Measurements from ENCODE around the gene SLC38A11. TPM values are rescaled to one million over a fixed set of nuclear protein-coding genes. Genes with fewer than 3 reads are reported as not detected.

Gene SLC38A11
- polyA plus RNA-seq, 1 of the 3 experiments (the other 2 are of a cell fraction), result not detected

- TF ChIP-seq, protein P1, sequence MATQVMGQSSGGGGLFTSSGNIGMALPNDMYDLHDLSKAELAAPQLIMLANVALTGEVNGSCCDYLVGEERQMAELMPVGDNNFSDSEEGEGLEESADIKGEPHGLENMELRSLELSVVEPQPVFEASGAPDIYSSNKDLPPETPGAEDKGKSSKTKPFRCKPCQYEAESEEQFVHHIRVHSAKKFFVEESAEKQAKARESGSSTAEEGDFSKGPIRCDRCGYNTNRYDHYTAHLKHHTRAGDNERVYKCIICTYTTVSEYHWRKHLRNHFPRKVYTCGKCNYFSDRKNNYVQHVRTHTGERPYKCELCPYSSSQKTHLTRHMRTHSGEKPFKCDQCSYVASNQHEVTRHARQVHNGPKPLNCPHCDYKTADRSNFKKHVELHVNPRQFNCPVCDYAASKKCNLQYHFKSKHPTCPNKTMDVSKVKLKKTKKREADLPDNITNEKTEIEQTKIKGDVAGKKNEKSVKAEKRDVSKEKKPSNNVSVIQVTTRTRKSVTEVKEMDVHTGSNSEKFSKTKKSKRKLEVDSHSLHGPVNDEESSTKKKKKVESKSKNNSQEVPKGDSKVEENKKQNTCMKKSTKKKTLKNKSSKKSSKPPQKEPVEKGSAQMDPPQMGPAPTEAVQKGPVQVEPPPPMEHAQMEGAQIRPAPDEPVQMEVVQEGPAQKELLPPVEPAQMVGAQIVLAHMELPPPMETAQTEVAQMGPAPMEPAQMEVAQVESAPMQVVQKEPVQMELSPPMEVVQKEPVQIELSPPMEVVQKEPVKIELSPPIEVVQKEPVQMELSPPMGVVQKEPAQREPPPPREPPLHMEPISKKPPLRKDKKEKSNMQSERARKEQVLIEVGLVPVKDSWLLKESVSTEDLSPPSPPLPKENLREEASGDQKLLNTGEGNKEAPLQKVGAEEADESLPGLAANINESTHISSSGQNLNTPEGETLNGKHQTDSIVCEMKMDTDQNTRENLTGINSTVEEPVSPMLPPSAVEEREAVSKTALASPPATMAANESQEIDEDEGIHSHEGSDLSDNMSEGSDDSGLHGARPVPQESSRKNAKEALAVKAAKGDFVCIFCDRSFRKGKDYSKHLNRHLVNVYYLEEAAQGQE (IDR thresholded peaks at IDR 0.05; ENCODE audit: low read depth, low read length), result no peak
- no peak for TF ChIP-seq EP300 (IDR thresholded peaks at IDR 0.05; ENCODE audit: borderline replicate concordance in 1 of 2, low read depth in 1 of 2, low read length in 1 of 2)
- TF ChIP-seq, protein P2, sequence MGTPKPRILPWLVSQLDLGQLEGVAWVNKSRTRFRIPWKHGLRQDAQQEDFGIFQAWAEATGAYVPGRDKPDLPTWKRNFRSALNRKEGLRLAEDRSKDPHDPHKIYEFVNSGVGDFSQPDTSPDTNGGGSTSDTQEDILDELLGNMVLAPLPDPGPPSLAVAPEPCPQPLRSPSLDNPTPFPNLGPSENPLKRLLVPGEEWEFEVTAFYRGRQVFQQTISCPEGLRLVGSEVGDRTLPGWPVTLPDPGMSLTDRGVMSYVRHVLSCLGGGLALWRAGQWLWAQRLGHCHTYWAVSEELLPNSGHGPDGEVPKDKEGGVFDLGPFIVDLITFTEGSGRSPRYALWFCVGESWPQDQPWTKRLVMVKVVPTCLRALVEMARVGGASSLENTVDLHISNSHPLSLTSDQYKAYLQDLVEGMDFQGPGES (IDR thresholded peaks at IDR 0.05; ENCODE audit: low read depth, low read length), result no peak
- no peak for TF ChIP-seq JUND (IDR thresholded peaks at IDR 0.05)
These were observed 27.1 kb downstream of the SLC38A11 start (continued) for GRCh38 chr2:164928101-164928673.

DNA sequence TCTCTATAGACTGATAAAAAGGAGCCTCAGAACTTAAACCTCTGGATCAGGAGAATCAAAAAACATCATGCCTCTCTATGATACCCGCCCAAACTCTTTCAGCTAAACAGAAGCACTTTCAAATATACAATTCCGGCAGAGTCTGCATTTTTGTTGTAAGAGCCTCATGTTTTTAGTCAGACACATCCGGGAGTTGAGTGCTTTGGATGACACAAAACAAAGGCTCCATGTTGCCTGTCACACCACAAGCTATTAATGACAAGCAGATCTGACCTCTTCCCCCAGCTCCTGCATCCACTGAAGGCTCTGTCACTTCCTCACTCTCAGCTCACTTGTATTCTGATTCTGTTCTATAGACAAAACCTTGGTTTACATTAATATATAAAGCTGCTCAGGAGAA, 33.2 kb downstream of the SLC38A11 start:
- 85% methylated on average over 3 of the region's 3 CpGs for WGBS (ENCODE audit: low lambda C conversion rate)
- Histone ChIP-seq H3K27me3 (ENCODE audit: insufficient read depth) (no peaks in the 10 kb centered on the region), H3K79me2 (ENCODE audit: insufficient read depth) (no peaks in the 10 kb centered on the region), H4K20me1 (ENCODE audit: insufficient read depth) (no peaks in the 10 kb centered on the region), H2AFZ (ENCODE audit: low read depth) (0 out of 2 replicates have a peak overlapping the region, but pooled peaks have one; percentile 23), H3K36me3 (replicated peaks in 1 of 2; ENCODE audit: control insufficient read depth in 1 of 2, insufficient read depth in 2 of 2, low read length in 1 of 2) (no peaks in the 10 kb centered on the region), H3K9ac (no peak overlapping the region), H3K9me3 (no peaks in the 10 kb centered on the region), H3F3A (replicated peaks; ENCODE audit: insufficient read depth) (peaks cover 8% of the 10 kb centered on the region), H3K4me1 (ENCODE audit: control insufficient read depth in 1 of 2, insufficient read depth in 2 of 2, low read depth in 1 of 2, low read length in 1 of 2) (no peaks in the 10 kb centered on the region), H3K27ac (ENCODE audit: low read depth in 2 of 2, low read length in 1 of 2) (no peak overlapping the region; a peak in 1 of 4 replicates), H3K9me2 (no peaks in the 10 kb centered on the region), H3K4me2 (no peak overlapping the region), H3K4me3 (ENCODE audit: low read depth in 2 of 2, low read length in 1 of 2) (no peak overlapping the region)
- ChIA-PET CTCF (interaction anchor here (0.8 to 1.6 kb wide), 4 partner anchors 17 to 205 kb away, joined by 3 to 5 read pairs (median 3); no protein-coding TSS in a partner anchor), POLR2A (no interaction called here)
- TF ChIP-seq JUND (IDR thresholded peaks at IDR 0.05), result no peak
- TF ChIP-seq, protein P3, sequence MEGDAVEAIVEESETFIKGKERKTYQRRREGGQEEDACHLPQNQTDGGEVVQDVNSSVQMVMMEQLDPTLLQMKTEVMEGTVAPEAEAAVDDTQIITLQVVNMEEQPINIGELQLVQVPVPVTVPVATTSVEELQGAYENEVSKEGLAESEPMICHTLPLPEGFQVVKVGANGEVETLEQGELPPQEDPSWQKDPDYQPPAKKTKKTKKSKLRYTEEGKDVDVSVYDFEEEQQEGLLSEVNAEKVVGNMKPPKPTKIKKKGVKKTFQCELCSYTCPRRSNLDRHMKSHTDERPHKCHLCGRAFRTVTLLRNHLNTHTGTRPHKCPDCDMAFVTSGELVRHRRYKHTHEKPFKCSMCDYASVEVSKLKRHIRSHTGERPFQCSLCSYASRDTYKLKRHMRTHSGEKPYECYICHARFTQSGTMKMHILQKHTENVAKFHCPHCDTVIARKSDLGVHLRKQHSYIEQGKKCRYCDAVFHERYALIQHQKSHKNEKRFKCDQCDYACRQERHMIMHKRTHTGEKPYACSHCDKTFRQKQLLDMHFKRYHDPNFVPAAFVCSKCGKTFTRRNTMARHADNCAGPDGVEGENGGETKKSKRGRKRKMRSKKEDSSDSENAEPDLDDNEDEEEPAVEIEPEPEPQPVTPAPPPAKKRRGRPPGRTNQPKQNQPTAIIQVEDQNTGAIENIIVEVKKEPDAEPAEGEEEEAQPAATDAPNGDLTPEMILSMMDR (IDR thresholded peaks at IDR 0.05), result no peak
- no peak for TF ChIP-seq MXI1 (IDR thresholded peaks at IDR 0.05; ENCODE audit: low read depth, low read length)
- no peak for TF ChIP-seq TAF1 (IDR thresholded peaks at IDR 0.05; ENCODE audit: borderline replicate concordance, low read depth, low read length)
- TF ChIP-seq TCF12 (IDR thresholded peaks at IDR 0.05), result no peak
- no peak for TF ChIP-seq NFIC (IDR thresholded peaks at IDR 0.05; ENCODE audit: borderline replicate concordance)
- TF ChIP-seq, protein P4, sequence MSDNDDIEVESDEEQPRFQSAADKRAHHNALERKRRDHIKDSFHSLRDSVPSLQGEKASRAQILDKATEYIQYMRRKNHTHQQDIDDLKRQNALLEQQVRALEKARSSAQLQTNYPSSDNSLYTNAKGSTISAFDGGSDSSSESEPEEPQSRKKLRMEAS (IDR thresholded peaks at IDR 0.05; ENCODE audit: low read depth), result no peak
- TF ChIP-seq RXRA (IDR thresholded peaks at IDR 0.05; ENCODE audit: borderline replicate concordance, low read depth), result no peak
- no peak for TF ChIP-seq SMC3 (IDR thresholded peaks at IDR 0.05; ENCODE audit: low read depth, low read length)
- TF ChIP-seq RCOR1 (IDR thresholded peaks at IDR 0.05; ENCODE audit: low read length), result no peak
- no peak for TF ChIP-seq RFX5 (IDR thresholded peaks at IDR 0.05; ENCODE audit: low read length)
- TF ChIP-seq ELF1 (IDR thresholded peaks at IDR 0.05), result no peak
- TF ChIP-seq EZH2phosphoT487 (IDR thresholded peaks at IDR 0.05; ENCODE audit: borderline replicate concordance, low read depth), result no peak
- no peak for TF ChIP-seq FOXJ3 (CRISPR knock-in tag; IDR thresholded peaks at IDR 0.05)
- no peak for TF ChIP-seq CHD2 (IDR thresholded peaks at IDR 0.05; ENCODE audit: low read length, partially characterized antibody)
- TF ChIP-seq YY1 (IDR thresholded peaks at IDR 0.05; ENCODE audit: low read depth), result no peak
- no peak for TF ChIP-seq GABPA (IDR thresholded peaks at IDR 0.05; ENCODE audit: low read depth)
- TF ChIP-seq, protein P5, sequence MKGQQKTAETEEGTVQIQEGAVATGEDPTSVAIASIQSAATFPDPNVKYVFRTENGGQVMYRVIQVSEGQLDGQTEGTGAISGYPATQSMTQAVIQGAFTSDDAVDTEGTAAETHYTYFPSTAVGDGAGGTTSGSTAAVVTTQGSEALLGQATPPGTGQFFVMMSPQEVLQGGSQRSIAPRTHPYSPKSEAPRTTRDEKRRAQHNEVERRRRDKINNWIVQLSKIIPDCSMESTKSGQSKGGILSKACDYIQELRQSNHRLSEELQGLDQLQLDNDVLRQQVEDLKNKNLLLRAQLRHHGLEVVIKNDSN (IDR thresholded peaks at IDR 0.05; ENCODE audit: borderline replicate concordance, low read depth), result no peak
- TF ChIP-seq, protein P6, sequence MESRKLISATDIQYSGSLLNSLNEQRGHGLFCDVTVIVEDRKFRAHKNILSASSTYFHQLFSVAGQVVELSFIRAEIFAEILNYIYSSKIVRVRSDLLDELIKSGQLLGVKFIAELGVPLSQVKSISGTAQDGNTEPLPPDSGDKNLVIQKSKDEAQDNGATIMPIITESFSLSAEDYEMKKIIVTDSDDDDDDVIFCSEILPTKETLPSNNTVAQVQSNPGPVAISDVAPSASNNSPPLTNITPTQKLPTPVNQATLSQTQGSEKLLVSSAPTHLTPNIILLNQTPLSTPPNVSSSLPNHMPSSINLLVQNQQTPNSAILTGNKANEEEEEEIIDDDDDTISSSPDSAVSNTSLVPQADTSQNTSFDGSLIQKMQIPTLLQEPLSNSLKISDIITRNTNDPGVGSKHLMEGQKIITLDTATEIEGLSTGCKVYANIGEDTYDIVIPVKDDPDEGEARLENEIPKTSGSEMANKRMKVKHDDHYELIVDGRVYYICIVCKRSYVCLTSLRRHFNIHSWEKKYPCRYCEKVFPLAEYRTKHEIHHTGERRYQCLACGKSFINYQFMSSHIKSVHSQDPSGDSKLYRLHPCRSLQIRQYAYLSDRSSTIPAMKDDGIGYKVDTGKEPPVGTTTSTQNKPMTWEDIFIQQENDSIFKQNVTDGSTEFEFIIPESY (IDR thresholded peaks at IDR 0.05; ENCODE audit: borderline replicate concordance, low read depth), result no peak
- DNase-seq, result no peak

Measured in SK-N-SH (cell line).